ENCODE results near the gene TCAF1. TPM values are rescaled to one million over a fixed set of nuclear protein-coding genes. Genes with fewer than 3 reads are reported as not detected.

The TCAF1 gene
- total and polyA plus RNA-seq, 2 of the 4 experiments (the other 2 are of a cell fraction) = 39.3 to 91.8 TPM

DNA sequence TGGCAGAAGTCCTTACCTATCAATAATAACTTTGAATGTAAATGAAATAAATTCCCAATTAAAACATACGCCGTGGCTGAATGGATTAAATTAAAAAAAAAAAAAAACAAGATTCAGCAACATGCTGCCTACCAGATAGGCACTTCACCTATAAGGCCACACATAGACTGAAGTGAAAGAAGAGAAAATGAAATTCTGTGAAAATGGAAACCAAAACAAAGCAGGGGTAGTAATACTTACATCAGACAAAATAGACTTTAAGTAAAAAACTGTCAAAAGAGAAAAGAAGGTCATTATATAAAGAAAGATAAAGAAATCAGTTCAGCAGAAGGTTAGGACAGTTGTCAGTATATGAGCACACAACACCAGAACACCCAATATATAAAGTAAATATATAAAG, 55.3 kb downstream of the TCAF1 start:
- H3K9me3 ChIP-seq (ENCODE audit: control insufficient read depth, insufficient read depth, low read length) = 0 out of 2 replicates have a peak, but pooled peaks cover 2% of the 10 kb centered on the region
- H2BK5ac ChIP-seq (ENCODE audit: low read depth, low read length, poor library complexity, severe bottlenecking) = no peak overlapping the region
- H3K4me1 ChIP-seq (ENCODE audit: control insufficient read depth, insufficient read depth, low read length) = no peaks in the 10 kb centered on the region
- H2BK15ac ChIP-seq (ENCODE audit: low read depth, low read length) = no peak overlapping the region
- intact Hi-C loops (cut with micrococcal nuclease) (no loop called here), in situ Hi-C loops (cut with MboI; ENCODE audit: low sequenced_read_pairs) (no loop called here), dilution Hi-C loops (cut with HindIII; ENCODE audit: low sequenced_read_pairs, unreplicated experiment) (no loop called here)
- H2BK20ac ChIP-seq (ENCODE audit: low read depth, low read length) = no peak overlapping the region
- no peaks in the 10 kb centered on the region for H3K36me3 ChIP-seq (ENCODE audit: control insufficient read depth, insufficient read depth, low read length)
- CTCF ChIA-PET = no interaction called here
- H3K4me3 ChIP-seq (ENCODE audit: insufficient read depth, low read depth, low read length) = no peak overlapping the region
- H3K9ac ChIP-seq (ENCODE audit: low read depth, low read length) = no peak overlapping the region
- H3K27ac ChIP-seq (ENCODE audit: insufficient read depth, low read length) = no peak overlapping the region
- ATAC-seq (ENCODE audit: low read depth) (no peak), DNase-seq (no peak)
- H4K91ac ChIP-seq (ENCODE audit: insufficient read depth, low read depth, low read length) = no peak overlapping the region
- H2AFZ ChIP-seq (replicated peaks; ENCODE audit: low read length, poor library complexity) = no peak overlapping the region
- no peaks in the 10 kb centered on the region for H3K27me3 ChIP-seq (ENCODE audit: control insufficient read depth, insufficient read depth, low read length)
- no peak overlapping the region for H4K8ac ChIP-seq (ENCODE audit: low read depth in 2 of 2, low read length in 2 of 2)
- no peak overlapping the region for H2AK5ac ChIP-seq (ENCODE audit: low read depth, low read length)
- H3K79me1 ChIP-seq (ENCODE audit: low read depth in 1 of 2, low read length in 2 of 2) = no peaks in the 10 kb centered on the region
- H3K14ac ChIP-seq (replicated peaks; ENCODE audit: low read depth, low read length) = no peak overlapping the region
- POLR2A ChIA-PET (ENCODE audit: unreplicated experiment) = no interaction called here
- no peak for TF ChIP-seq RFX5 (IDR thresholded peaks at IDR 0.05; ENCODE audit: low read depth, low read length)
- TF ChIP-seq, protein P1, sequence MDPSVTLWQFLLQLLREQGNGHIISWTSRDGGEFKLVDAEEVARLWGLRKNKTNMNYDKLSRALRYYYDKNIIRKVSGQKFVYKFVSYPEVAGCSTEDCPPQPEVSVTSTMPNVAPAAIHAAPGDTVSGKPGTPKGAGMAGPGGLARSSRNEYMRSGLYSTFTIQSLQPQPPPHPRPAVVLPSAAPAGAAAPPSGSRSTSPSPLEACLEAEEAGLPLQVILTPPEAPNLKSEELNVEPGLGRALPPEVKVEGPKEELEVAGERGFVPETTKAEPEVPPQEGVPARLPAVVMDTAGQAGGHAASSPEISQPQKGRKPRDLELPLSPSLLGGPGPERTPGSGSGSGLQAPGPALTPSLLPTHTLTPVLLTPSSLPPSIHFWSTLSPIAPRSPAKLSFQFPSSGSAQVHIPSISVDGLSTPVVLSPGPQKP (IDR thresholded peaks at IDR 0.05; ENCODE audit: borderline replicate concordance, low read depth, low read length) = no peak
- no TSS peak for BruUV-seq (replicated peaks)
- no peak overlapping the region for H3K18ac ChIP-seq (ENCODE audit: low read depth, low read length)
- no peak overlapping the region for H2BK120ac ChIP-seq (ENCODE audit: low read depth, low read length)
- no peak overlapping the region for H3K4ac ChIP-seq (ENCODE audit: low read depth, low read length)
- no peaks in the 10 kb centered on the region for H3K9me1 ChIP-seq (ENCODE audit: insufficient read depth, low read length)
- no peak overlapping the region for H2AK9ac ChIP-seq (replicated peaks; ENCODE audit: low read depth, low read length, poor library complexity)
- no peak overlapping the region for H3K4me2 ChIP-seq (ENCODE audit: low read depth, low read length)
- H4K20me1 ChIP-seq (ENCODE audit: insufficient read depth, low read length) = no peaks in the 10 kb centered on the region
- H3K23ac ChIP-seq (ENCODE audit: low read depth, low read length) = no peak overlapping the region
- H3K56ac ChIP-seq (ENCODE audit: extremely low read depth, insufficient read depth, low read length) = no peak overlapping the region
- no CpG with 5 or more reads among the region's 2 CpGs for WGBS, 2 experiments (ENCODE audit: extremely low coverage in 2 of 2, insufficient read length in 1 of 2)
- no peak overlapping the region for H4K5ac ChIP-seq (ENCODE audit: low read depth, low read length)
